ENCODE measurements around the gene CADM1. TPM values are rescaled to one million over a fixed set of nuclear protein-coding genes. Genes with fewer than 3 reads are reported as not detected.

The CADM1 gene
- total RNA-seq, 1 donor = 0.45 TPM

GRCh38 chr11:115471367-115471766, 32.8 kb downstream of the CADM1 start:
- TF ChIP-seq, protein P1, sequence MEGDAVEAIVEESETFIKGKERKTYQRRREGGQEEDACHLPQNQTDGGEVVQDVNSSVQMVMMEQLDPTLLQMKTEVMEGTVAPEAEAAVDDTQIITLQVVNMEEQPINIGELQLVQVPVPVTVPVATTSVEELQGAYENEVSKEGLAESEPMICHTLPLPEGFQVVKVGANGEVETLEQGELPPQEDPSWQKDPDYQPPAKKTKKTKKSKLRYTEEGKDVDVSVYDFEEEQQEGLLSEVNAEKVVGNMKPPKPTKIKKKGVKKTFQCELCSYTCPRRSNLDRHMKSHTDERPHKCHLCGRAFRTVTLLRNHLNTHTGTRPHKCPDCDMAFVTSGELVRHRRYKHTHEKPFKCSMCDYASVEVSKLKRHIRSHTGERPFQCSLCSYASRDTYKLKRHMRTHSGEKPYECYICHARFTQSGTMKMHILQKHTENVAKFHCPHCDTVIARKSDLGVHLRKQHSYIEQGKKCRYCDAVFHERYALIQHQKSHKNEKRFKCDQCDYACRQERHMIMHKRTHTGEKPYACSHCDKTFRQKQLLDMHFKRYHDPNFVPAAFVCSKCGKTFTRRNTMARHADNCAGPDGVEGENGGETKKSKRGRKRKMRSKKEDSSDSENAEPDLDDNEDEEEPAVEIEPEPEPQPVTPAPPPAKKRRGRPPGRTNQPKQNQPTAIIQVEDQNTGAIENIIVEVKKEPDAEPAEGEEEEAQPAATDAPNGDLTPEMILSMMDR (IDR thresholded peaks at IDR 0.05; ENCODE audit: insufficient read depth, low read length) = no peak
- DNase-seq (ENCODE audit: low read depth) = no peak
- H3K4me3 ChIP-seq (ENCODE audit: low read depth, low read length) = no peak overlapping the region

DNA sequence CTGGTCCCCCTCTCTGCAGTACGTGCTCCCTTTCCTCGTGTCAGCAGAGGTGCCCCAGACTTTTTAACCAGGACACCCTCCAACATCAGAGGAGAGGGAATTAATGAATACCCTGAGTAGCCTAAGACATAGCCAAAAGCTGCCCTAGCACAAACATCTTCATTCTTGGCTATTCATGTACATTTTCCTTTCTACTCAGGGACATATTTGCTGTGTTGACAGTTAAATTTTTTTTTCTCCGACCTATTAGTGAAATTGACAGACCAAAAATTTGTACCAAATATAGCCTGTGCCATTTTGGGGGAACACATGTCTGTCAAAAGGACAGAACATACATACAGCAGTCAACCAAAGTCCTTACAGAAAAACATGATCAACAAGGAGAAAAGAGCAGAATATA, 33.3 kb downstream of the CADM1 start:
- TF ChIP-seq, protein P1 (IDR thresholded peaks at IDR 0.05; ENCODE audit: insufficient read depth, low read length) = no peak

DNA sequence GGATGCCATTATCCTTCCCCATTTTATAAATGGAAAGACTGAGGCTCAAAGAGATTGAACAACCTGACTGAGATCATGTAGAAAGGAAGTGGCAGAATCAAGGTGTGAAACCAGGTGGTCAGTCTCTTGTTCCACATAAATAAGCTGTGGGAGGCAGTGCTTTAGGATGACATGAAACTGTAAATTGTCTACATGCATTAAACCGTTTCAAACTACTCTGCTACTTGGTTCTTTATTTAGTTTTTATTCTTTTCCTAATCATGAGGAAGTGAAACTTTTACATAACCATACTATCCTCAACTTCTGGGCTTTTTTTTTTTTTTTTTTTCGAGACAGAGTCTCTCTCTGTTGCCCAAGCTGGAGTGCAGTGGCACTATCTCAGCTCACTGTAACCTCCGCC, 34.9 kb downstream of the CADM1 start:
- TF ChIP-seq, protein P1 (IDR thresholded peaks at IDR 0.05; ENCODE audit: insufficient read depth, low read length) = no peak
- H3K4me3 ChIP-seq (ENCODE audit: low read depth, low read length) = no peak overlapping the region
- DNase-seq (ENCODE audit: low read depth) = no peak

More for the DNA sequence above, 33.3 kb downstream of the CADM1 start:
- no peak overlapping the region for H3K4me3 ChIP-seq (ENCODE audit: low read depth, low read length)
- no peak for DNase-seq (ENCODE audit: low read depth)

- no peak for DNase-seq (ENCODE audit: low read depth)
- H3K4me3 ChIP-seq (ENCODE audit: low read depth, low read length) = no peak overlapping the region
- TF ChIP-seq, protein P1 (IDR thresholded peaks at IDR 0.05; ENCODE audit: insufficient read depth, low read length) = no peak
These were observed 38.1 kb downstream of the CADM1 start for GRCh38 chr11:115466122-115466521.

DNA sequence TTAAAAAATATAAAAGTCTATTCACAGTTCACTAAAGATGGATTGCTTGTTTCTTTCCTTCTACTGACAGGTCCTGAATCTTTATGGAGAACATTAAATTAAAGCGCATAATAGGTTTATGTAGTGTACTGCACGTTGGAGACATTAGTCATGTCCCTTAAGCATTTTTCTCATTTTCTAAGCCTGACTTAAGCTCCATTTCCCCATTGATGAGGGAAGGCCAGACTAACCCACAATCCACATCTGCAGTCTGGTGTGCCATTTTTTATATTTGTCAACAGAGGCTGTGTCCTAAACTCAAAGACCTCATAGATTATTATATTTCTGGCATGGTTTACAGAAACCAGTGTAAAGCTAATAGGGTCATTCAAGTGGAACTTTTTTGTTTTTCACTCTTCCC, 39.9 kb downstream of the CADM1 start:
- TF ChIP-seq, protein P1 (IDR thresholded peaks at IDR 0.05; ENCODE audit: insufficient read depth, low read length) = no peak
- H3K4me3 ChIP-seq (ENCODE audit: low read depth, low read length) = no peak overlapping the region
- no peak for DNase-seq (ENCODE audit: low read depth)

GRCh38 chr11:115463606-115464005, 40.6 kb downstream of the CADM1 start:
- DNase-seq (ENCODE audit: low read depth) = no peak
- H3K4me3 ChIP-seq (ENCODE audit: low read depth, low read length) = no peak overlapping the region
- TF ChIP-seq, protein P1 (IDR thresholded peaks at IDR 0.05; ENCODE audit: insufficient read depth, low read length) = no peak

DNA sequence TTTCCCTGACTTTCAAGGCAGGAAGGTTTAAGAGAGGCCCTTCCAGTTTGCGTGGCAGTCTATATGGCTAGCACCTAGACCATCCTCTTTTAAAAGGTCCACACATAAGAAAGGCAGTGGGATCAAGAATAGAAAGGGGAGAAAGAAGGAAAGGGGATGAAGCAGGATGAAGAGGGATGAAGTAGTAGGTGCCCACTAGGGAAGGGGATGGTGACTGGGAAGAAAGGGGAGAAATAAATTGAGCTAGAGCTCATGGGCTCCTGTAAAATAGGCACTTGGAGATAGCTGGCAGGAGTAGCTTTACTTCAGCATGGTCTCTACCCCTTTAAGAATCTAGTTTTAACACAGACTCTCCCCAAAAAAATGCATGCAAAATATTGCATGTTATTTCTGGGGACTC, 41.5 kb downstream of the CADM1 start:
- TF ChIP-seq, protein P1 (IDR thresholded peaks at IDR 0.05; ENCODE audit: insufficient read depth, low read length) = no peak
- H3K4me3 ChIP-seq (ENCODE audit: low read depth, low read length) = no peak overlapping the region
- no peak for DNase-seq (ENCODE audit: low read depth)

All from fibroblast of the aortic adventitia (primary cell).